ENCODE data around the gene ERLIN1.

DNA sequence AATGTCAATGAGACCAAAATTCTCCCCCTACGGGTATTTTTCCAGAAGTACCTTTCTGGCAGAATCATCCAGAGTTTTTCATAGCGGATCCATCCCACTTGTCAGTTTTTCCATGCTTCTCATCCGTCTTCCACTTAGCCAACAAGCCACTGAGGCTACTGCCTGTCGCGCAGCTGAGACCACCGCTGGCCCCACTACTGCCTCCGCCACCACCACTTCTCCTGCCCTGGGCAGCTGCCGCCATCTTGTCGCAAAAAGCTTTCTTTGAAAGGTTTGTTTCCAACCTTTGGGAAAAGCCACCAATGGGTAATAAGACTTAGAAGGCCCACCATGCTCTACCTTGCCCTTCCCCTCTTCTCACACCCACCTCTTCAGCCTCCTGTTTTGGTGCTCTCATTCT, 42.1 kb downstream of the ERLIN1 start:
- TF ChIP-seq BRCA1 (IDR thresholded peaks at IDR 0.05; ENCODE audit: low read depth, low read length) (no peak), CTCF (IDR thresholded peaks at IDR 0.05 in 2 of 3, conservative IDR thresholded peaks at IDR 0.05 in 1 of 3; ENCODE audit: control insufficient read depth in 2 of 3, extremely low read depth in 1 of 3, insufficient read depth in 1 of 3, low read depth in 3 of 3, low read length in 3 of 3) (no peak), HDAC6 (IDR thresholded peaks at IDR 0.05; ENCODE audit: unreplicated experiment) (no peak), WRNIP1 (IDR thresholded peaks at IDR 0.05; ENCODE audit: borderline replicate concordance, low read depth, low read length) (no peak), BCLAF1 (IDR thresholded peaks at IDR 0.05) (no peak), NBN (IDR thresholded peaks at IDR 0.05) (no peak), SPI1 (IDR thresholded peaks at IDR 0.05; ENCODE audit: borderline replicate concordance, insufficient read depth, low read depth, low read length) (no peak), SMC3 (IDR thresholded peaks at IDR 0.05; ENCODE audit: borderline replicate concordance, low read length) (no peak), TCF3 (IDR thresholded peaks at IDR 0.05; ENCODE audit: borderline replicate concordance, insufficient read depth, low read depth, low read length) (no peak), SMAD1 (IDR thresholded peaks at IDR 0.05; ENCODE audit: low read depth, partially characterized antibody) (no peak), POLR2AphosphoS5 (IDR thresholded peaks at IDR 0.05; ENCODE audit: low read length) (no peak)
